ENCODE results near the gene TRIO. TPM values are rescaled to one million over a fixed set of nuclear protein-coding genes. Genes with fewer than 3 reads are reported as not detected.

The TRIO gene
- total and polyA plus RNA-seq, 2 donors (not counting 3 experiments of a cell fraction or from before 2014, with no cell fraction given), result 82.9 to 248 TPM

DNA sequence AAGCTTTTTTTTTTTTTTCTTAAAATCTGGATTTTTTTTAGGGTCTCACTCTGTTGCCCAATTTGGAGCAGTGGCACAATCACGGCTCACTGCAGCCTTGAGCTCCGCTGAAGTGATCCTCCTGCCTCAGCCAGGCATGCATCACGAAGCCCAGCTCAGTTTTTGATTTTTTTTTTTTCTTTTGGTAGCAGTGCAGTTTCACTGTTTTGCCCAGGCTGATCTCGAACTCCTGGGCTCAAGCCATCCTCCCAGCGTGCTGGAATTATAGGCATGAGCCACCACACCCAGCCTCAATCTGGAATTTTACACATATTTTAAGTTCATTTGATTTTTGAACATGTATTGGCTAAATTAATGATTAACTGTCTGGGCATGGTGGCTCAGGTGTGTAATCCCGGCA, 36.3 kb downstream of the TRIO start:
- BruUV-seq (replicated peaks), result no TSS peak
- Histone ChIP-seq H3K27ac (ENCODE audit: insufficient read depth, low read depth, low read length) (no peak overlapping the region), H3K9ac (replicated peaks; ENCODE audit: extremely low read depth, insufficient read depth, low read length) (no peak overlapping the region), H3K36me3 (ENCODE audit: control insufficient read depth in 2 of 2, extremely low read depth in 1 of 2, insufficient read depth in 2 of 2, low read length in 2 of 2) (no peaks in the 10 kb centered on the region), H3K9me3 (replicated peaks; ENCODE audit: control insufficient read depth, insufficient read depth, low read length) (no peaks in the 10 kb centered on the region), H3K4me2 (ENCODE audit: insufficient read depth, low read length) (no peak overlapping the region), H4K20me1 (replicated peaks; ENCODE audit: control insufficient read depth, extremely low read depth, insufficient read depth, low read length) (peaks cover 6% of the 10 kb centered on the region), H2AFZ (ENCODE audit: low read depth, low read length) (no peak overlapping the region), H3K79me2 (ENCODE audit: control insufficient read depth, insufficient read depth, low read length) (peaks cover 99% of the 10 kb centered on the region), H3K27me3 (ENCODE audit: control insufficient read depth in 2 of 2, insufficient read depth in 2 of 2, low read length in 2 of 2) (no peaks in the 10 kb centered on the region), H3K4me3 (replicated peaks in 1 of 3; ENCODE audit: insufficient read depth in 1 of 3, low read depth in 1 of 3, low read length in 3 of 3) (no peak overlapping the region), H3K9me1 (replicated peaks; ENCODE audit: control insufficient read depth, extremely low read depth, insufficient read depth, low read length) (no peaks in the 10 kb centered on the region), H3K4me1 (ENCODE audit: control insufficient read depth, extremely low read depth, insufficient read depth, low read length) (peaks cover 26% of the 10 kb centered on the region)
- no peak for FAIRE-seq
- dilution Hi-C loops (cut with MboI; ENCODE audit: extremely low pct_ligation_motif_present, low sequenced_read_pairs) (no loop called here), intact Hi-C loops (cut with micrococcal nuclease) (no loop called here)
- ChIA-PET CTCF (interaction anchor here (1.5 to 2.1 kb wide), 3 partner anchors 14 to 90 kb away, joined by 3 to 9 read pairs (median 6); no protein-coding TSS in a partner anchor), POLR2A (no interaction called here)
- DNase-seq (ENCODE audit: low read depth, low spot score), result no peak
- no peak for TF ChIP-seq GATA2 (IDR thresholded peaks at IDR 0.05; ENCODE audit: insufficient read depth, insufficient read length, low read depth, low read length)

- H3K4me3 ChIP-seq (replicated peaks in 1 of 3; ENCODE audit: insufficient read depth in 1 of 3, low read depth in 1 of 3, low read length in 3 of 3), result no peak overlapping the region
- intact Hi-C loops (cut with micrococcal nuclease), result no loop called here
- ChIA-PET CTCF (interaction anchor here (1.5 to 2.1 kb wide), 3 partner anchors 15 to 89 kb away, joined by 3 to 9 read pairs (median 6); no protein-coding TSS in a partner anchor), POLR2A (no interaction called here)
- peaks cover 99% of the 10 kb centered on the region for H3K79me2 ChIP-seq (ENCODE audit: control insufficient read depth, insufficient read depth, low read length)
- DNase-seq (ENCODE audit: low read depth, low spot score) (no peak), FAIRE-seq (no peak)
- TF ChIP-seq, protein P1, sequence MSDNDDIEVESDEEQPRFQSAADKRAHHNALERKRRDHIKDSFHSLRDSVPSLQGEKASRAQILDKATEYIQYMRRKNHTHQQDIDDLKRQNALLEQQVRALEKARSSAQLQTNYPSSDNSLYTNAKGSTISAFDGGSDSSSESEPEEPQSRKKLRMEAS (IDR thresholded peaks at IDR 0.05; ENCODE audit: insufficient read depth, insufficient read length), result no peak
- TF ChIP-seq POLR2AphosphoS5 (IDR thresholded peaks at IDR 0.05; ENCODE audit: insufficient read depth, low read depth, low read length), result no peak
- TF ChIP-seq EZH2 (IDR thresholded peaks at IDR 0.05; ENCODE audit: borderline replicate concordance, low read depth, low read length, severe bottlenecking), result no peak
- no peak for TF ChIP-seq GATA2 (IDR thresholded peaks at IDR 0.05; ENCODE audit: insufficient read depth, insufficient read length, low read depth, low read length)
- no peak for TF ChIP-seq MYC (IDR thresholded peaks at IDR 0.05; ENCODE audit: low read depth, low read length)
- no peak for TF ChIP-seq JUN (IDR thresholded peaks at IDR 0.05; ENCODE audit: borderline replicate concordance, insufficient read depth, insufficient read length, low read depth)
- TF ChIP-seq POLR2A (IDR thresholded peaks at IDR 0.05; ENCODE audit: low read depth, low read length), result no peak
- TF ChIP-seq FOS (IDR thresholded peaks at IDR 0.05; ENCODE audit: borderline replicate concordance, insufficient read depth, low read length), result no peak
- TF ChIP-seq CTCF (IDR thresholded peaks at IDR 0.05; ENCODE audit: extremely low read depth in 1 of 2, insufficient read depth in 1 of 2, low read depth in 1 of 2, low read length in 2 of 2), result no peak
- H3K9me3 ChIP-seq (replicated peaks; ENCODE audit: control insufficient read depth, insufficient read depth, low read length), result no peaks in the 10 kb centered on the region
- no peak overlapping the region for H3K27ac ChIP-seq (ENCODE audit: insufficient read depth, low read depth, low read length)
- H3K9me1 ChIP-seq (replicated peaks; ENCODE audit: control insufficient read depth, extremely low read depth, insufficient read depth, low read length), result no peaks in the 10 kb centered on the region
- no peak overlapping the region for H3K4me2 ChIP-seq (ENCODE audit: insufficient read depth, low read length)
- H4K20me1 ChIP-seq (replicated peaks; ENCODE audit: control insufficient read depth, extremely low read depth, insufficient read depth, low read length), result peaks cover 2% of the 10 kb centered on the region
- H3K4me1 ChIP-seq (ENCODE audit: control insufficient read depth, extremely low read depth, insufficient read depth, low read length), result peaks cover 32% of the 10 kb centered on the region
- dilution Hi-C loops (cut with MboI; ENCODE audit: extremely low pct_ligation_motif_present, low sequenced_read_pairs), result no loop called here
- H3K9ac ChIP-seq (replicated peaks; ENCODE audit: extremely low read depth, insufficient read depth, low read length), result no peak overlapping the region
- H2AFZ ChIP-seq (ENCODE audit: low read depth, low read length), result no peak overlapping the region
- H3K36me3 ChIP-seq (ENCODE audit: control insufficient read depth in 2 of 2, extremely low read depth in 1 of 2, insufficient read depth in 2 of 2, low read length in 2 of 2), result no peaks in the 10 kb centered on the region
- BruUV-seq (replicated peaks), result no TSS peak
- no peaks in the 10 kb centered on the region for H3K27me3 ChIP-seq (ENCODE audit: control insufficient read depth in 2 of 2, insufficient read depth in 2 of 2, low read length in 2 of 2)
Observed at GRCh38 chr5:14180437-14180836, 37.3 kb downstream of the TRIO start.
